Activated CD8-positive, alpha-beta memory T cell treated with anti-CD3 and anti-CD28 coated beads, Interleukin-2, amount 50 U/mL, for 48 hours (primary cell): Measurements from ENCODE around the gene SDF4.
"Not testable (repeated sequence)": the region's sequence is repeated elsewhere in the genome, so short reads cannot be mapped to it uniquely, and the experiment has no call there.

Experiments
- DNase-seq: peaks from one replicate; pipeline ENCODE4 v3.0.0-alpha.2; 2020

The SDF4 gene

GRCh38 chr1:1259540-1259939 lies 27.7 kb upstream of the SDF4 start:
- DNase-seq, result no peak

GRCh38 chr1:1259119-1259488 lies 27.3 kb upstream of the SDF4 start:
- DNase-seq, result no peak

- no peak for DNase-seq
Measured at GRCh38 chr1:1256956-1257871, 25.4 kb upstream of the SDF4 start.

GRCh38 chr1:1255611-1256010 lies 23.8 kb upstream of the SDF4 start:
- no peak for DNase-seq

- no peak for DNase-seq
Measured at GRCh38 chr1:1255078-1255477, 23.3 kb upstream of the SDF4 start.

GRCh38 chr1:1254667-1254998 lies 22.8 kb upstream of the SDF4 start:
- DNase-seq, result no peak

GRCh38 chr1:1253972-1254666 lies 22.3 kb upstream of the SDF4 start:
- no peak for DNase-seq

- no peak for DNase-seq
Measured at GRCh38 chr1:1253314-1253713, 21.5 kb upstream of the SDF4 start.

GRCh38 chr1:1250786-1251284 lies 19.0 kb upstream of the SDF4 start:
- DNase-seq, result peak; percentile 77

GRCh38 chr1:1248009-1248913 lies 16.5 kb upstream of the SDF4 start:
- DNase-seq, result not testable (repeated sequence)

- DNase-seq, result no peak
Measured at GRCh38 chr1:1247341-1247913, 15.6 kb upstream of the SDF4 start.

- no peak for DNase-seq
Measured at GRCh38 chr1:1246577-1247340, 15.0 kb upstream of the SDF4 start, which contains the start of gene C1QTNF12. Gene C1QTNF12 (minus strand): TSS chr1:1246722. CDS start chr1:1246690, 32 bp downstream.

- DNase-seq, result no peak
Measured at GRCh38 chr1:1245817-1246576, 14.2 kb upstream of the SDF4 start.

- no peak for DNase-seq
Measured at GRCh38 chr1:1245178-1245816, 13.5 kb upstream of the SDF4 start.

- no peak for DNase-seq
Measured at GRCh38 chr1:1244192-1244811, 12.5 kb upstream of the SDF4 start.

- DNase-seq, result no peak
Measured at GRCh38 chr1:1243807-1244191, 12.0 kb upstream of the SDF4 start.

GRCh38 chr1:1243266-1243660 lies 11.5 kb upstream of the SDF4 start:
- DNase-seq, result no peak

- no peak for DNase-seq
Measured at GRCh38 chr1:1242461-1243265, 10.9 kb upstream of the SDF4 start.

- no peak for DNase-seq
Measured at GRCh38 chr1:1241588-1242219, 9.9 kb upstream of the SDF4 start.
